K562 (cell line): ENCODE data around the gene KCNMB2. TPM values are rescaled to one million over a fixed set of nuclear protein-coding genes. Genes with fewer than 3 reads are reported as not detected.

Experiments used
- ATAC-seq: fragments of 200-7000 bp; cut with Tn5 transposase; 3 replicates; pipeline ENCODE4 v1.9.1; 2020; ENCODE audit warnings: moderate library complexity
- BruUV-seq: library from RNA; stranded (reverse); fragments of 400-500 nt; replicated peaks from 2 replicates; lab custom pipeline; 2021; lab: Mats Ljungman, UMichigan
- CTCF ChIA-PET: fragments of 300-600 bp; formaldehyde crosslinking; extraction: SDS; loops from one replicate; lab custom pipeline; 2021; ENCODE audit warnings: low intra/inter-chr PET ratio; lab: Yijun Ruan, JAX
- POLR2A ChIA-PET: fragments of 300-600, 350-650 bp; sonication (Branson Sonifier 250); formaldehyde crosslinking; extraction: SDS; loops from one replicate; lab custom pipeline; 2021; ENCODE audit warnings: antibody characterized with exemption, inconsistent platforms; lab: Yijun Ruan, JAX
- DNase-seq, 4 experiments: peaks; one replicate each; pipeline versions ENCODE4 v3.0.0 to v3.0.0-alpha.2; 2011 to 2018; ENCODE audit warnings: low spot score in 3 of 4, mixed read lengths in 3 of 4; ENCODE audit errors: extremely low read depth in 1 of 4
- FAIRE-seq: peaks from 2 replicates; lab custom pipeline; 2011; peaks lifted over from hg19 to GRCh38; lab: Jason Lieb, UNC
- H2AFZ ChIP-seq: 2 replicates; pipeline ENCODE4 v1.6.0; 2011; ENCODE audit warnings: low read depth, low read length, control low read depth, inconsistent platforms
- H3K27ac ChIP-seq: fragments of 200-600 bp; 3 replicates; pipeline ENCODE4 v1.8.0; 2011; ENCODE audit warnings: low read depth, mild to moderate bottlenecking, control low read depth, inconsistent platforms, low read length, moderate library complexity, mixed read lengths; ENCODE audit errors: extremely low read depth
- H3K27me3 ChIP-seq, 2 experiments: fragments of 300-600 bp in 1 of 2; 2 replicates in 1 of 2; 3 replicates in 1 of 2; pipeline versions ENCODE4 v1.6.0 to v1.8.0; 2011; ENCODE audit warnings: inconsistent platforms in 2 of 2, low read length in 2 of 2, mild to moderate bottlenecking in 1 of 2, mixed read lengths in 1 of 2, moderate library complexity in 1 of 2; ENCODE audit not compliant: control insufficient read depth in 2 of 2, insufficient read depth in 2 of 2
- H3K36me3 ChIP-seq: fragments of 300-600 bp; 3 replicates; pipeline ENCODE4 v1.8.0; 2011; ENCODE audit warnings: mild to moderate bottlenecking, low read length, inconsistent platforms; ENCODE audit not compliant: control insufficient read depth, insufficient read depth
- H3K4me1 ChIP-seq, 2 experiments: fragments of 200-600 bp in 1 of 2; replicated peaks in 1 of 2; 2 replicates in 1 of 2; 3 replicates in 1 of 2; pipeline versions ENCODE4 v1.5.1 to v1.8.0; 2011; ENCODE audit warnings: inconsistent platforms in 2 of 2, low read length in 2 of 2, mild to moderate bottlenecking in 1 of 2, mixed read lengths in 1 of 2, moderate library complexity in 1 of 2; ENCODE audit not compliant: control insufficient read depth in 2 of 2, insufficient read depth in 2 of 2
- H3K4me2 ChIP-seq: 2 replicates; pipeline ENCODE4 v1.6.1; 2011; ENCODE audit warnings: low read length, control low read depth, inconsistent platforms, mixed read lengths; ENCODE audit not compliant: insufficient read depth
- H3K4me3 ChIP-seq: fragments of 200-600 bp; sonication (generic), shearing (Covaris generic); 2 replicates; pipeline ENCODE4 v1.5.1; 2016; ENCODE audit warnings: control low read depth, inconsistent platforms
- H3K79me2 ChIP-seq: fragments of 200-600 bp; 3 replicates; pipeline ENCODE4 v1.8.0; 2011; ENCODE audit warnings: low read length, inconsistent platforms; ENCODE audit not compliant: control insufficient read depth, insufficient read depth
- H3K9ac ChIP-seq, 2 experiments: 2 replicates each; pipeline versions ENCODE4 v1.6.0 to v1.6.1; 2011; ENCODE audit warnings: low read depth in 2 of 2, low read length in 2 of 2, control low read depth in 1 of 2, inconsistent platforms in 1 of 2, mild to moderate bottlenecking in 1 of 2, mixed read lengths in 1 of 2; ENCODE audit not compliant: insufficient read depth in 1 of 2
- H3K9me1 ChIP-seq: one replicate; pipeline ENCODE4 v1.6.0; 2011; ENCODE audit warnings: inconsistent platforms, mild to moderate bottlenecking, low read length, moderate library complexity; ENCODE audit not compliant: control insufficient read depth, insufficient read depth
- H3K9me3 ChIP-seq: replicated peaks from 2 replicates; pipeline ENCODE4 v1.5.1; 2011; ENCODE audit warnings: low read depth, low read length, inconsistent platforms; ENCODE audit not compliant: control insufficient read depth, insufficient read depth
- H4K20me1 ChIP-seq: replicated peaks from 2 replicates; pipeline ENCODE4 v1.6.1; 2011; ENCODE audit warnings: low read length, inconsistent platforms, mixed read lengths; ENCODE audit not compliant: control insufficient read depth, insufficient read depth
- HDGF ChIP-seq: fragments of 450-650 bp; IDR thresholded peaks from 2 replicates; pipeline ENCODE4 v1.6.1; 2016
- MLX ChIP-seq, 2 experiments: fragments of 450-650 bp in 1 of 2; sonication (generic) in 1 of 2; formaldehyde crosslinking; conservative IDR thresholded peaks; 2 replicates each; pipeline versions ENCODE4 v1.4.0 to v1.8.1; 2020 to 2022; ENCODE audit warnings: mild to moderate bottlenecking in 1 of 2, missing genetic modification reagents in 1 of 2
- MTA3 ChIP-seq: fragments of 450-650 bp; formaldehyde crosslinking; IDR thresholded peaks from 2 replicates; pipeline ENCODE4 v1.6.1; 2017; ENCODE audit warnings: mild to moderate bottlenecking, borderline replicate concordance
- SNRNP70 ChIP-seq: fragments of 200-400 bp; formaldehyde crosslinking; optimal IDR thresholded peaks from 2 replicates; pipeline ENCODE3; 2017; ENCODE audit warnings: low read depth, low read length
- SREBF1 ChIP-seq: fragments of 150-350 bp; IDR thresholded peaks from 2 replicates; pipeline ENCODE4 v1.6.1; 2014; ENCODE audit warnings: antibody characterized with exemption, low read depth, low read length, borderline replicate concordance
- UBTF ChIP-seq, 2 experiments: IDR thresholded peaks; 2 replicates each; pipeline ENCODE4 v1.6.1; 2012; ENCODE audit warnings: improper control_type of control experiment in 2 of 2, low read depth in 2 of 2, low read length in 2 of 2, borderline replicate concordance in 1 of 2
- ZFP30 ChIP-seq: fragments of 250-450 bp; sonication (Bioruptor Pico); IDR thresholded peaks from 2 replicates; pipeline ENCODE4 v1.8.0; 2022; ENCODE audit warnings: moderate library complexity, mild to moderate bottlenecking, inconsistent platforms, borderline replicate concordance
- ZNF318 ChIP-seq, 2 experiments: fragments of 450-650 bp; IDR thresholded peaks; 2 replicates each; pipeline ENCODE4 v1.6.1; 2016; ENCODE audit warnings: mild to moderate bottlenecking in 2 of 2, borderline replicate concordance in 1 of 2, low read depth in 1 of 2, moderate library complexity in 1 of 2
- ZNF668 ChIP-seq: fragments of 250-450 bp; sonication (Bioruptor Pico); IDR thresholded peaks from 2 replicates; pipeline ENCODE4 v1.8.0; 2022; ENCODE audit warnings: mild to moderate bottlenecking, inconsistent platforms
- WGBS: fragments of 100-300 bp; shearing (Covaris generic); methylation state at CpG from one replicate; pipeline ENCODE4 v1.1.6; 2016; ENCODE audit warnings: low coverage, mixed read lengths; ENCODE audit not compliant: insufficient coverage; ENCODE audit errors: missing lambda C conversion rate; 5-methylcytosine and 5-hydroxymethylcytosine counted together
- in situ Hi-C: fragments of 300-500 bp; cut with MboI; formaldehyde crosslinking; loops from 4 replicates; pipeline ENCODE4 v1.15.0; 2018; ENCODE audit warnings: inconsistent platforms, mixed read lengths
- intact Hi-C: fragments of 100-400 bp; cut with micrococcal nuclease; formaldehyde crosslinking; loops from 2 replicates; pipeline ENCODE4 v1.14.2; 2022
- polyA plus RNA-seq, 8 experiments: library from polyadenylated mRNA; depleted of rRNA in 4 of 8; stranded (reverse) in 5 of 8; unstranded in 3 of 8; fragments of >200 nt; fragmentation: Nextera tagmentation in 2 of 8; fragmentation: Illumina TruSeq in 1 of 8; extraction: Ambion mirVana in 2 of 8; extraction: Trizol in 1 of 8; gene quantifications; 2 replicates each; pipeline versions ENCODE4 v1.2.1 to v1.2.3, GENCODE V29; 2011 to 2014; ENCODE audit warnings: inconsistent platforms in 1 of 8, missing spikeins in 1 of 8
- total RNA-seq, 7 experiments: library from RNA; depleted of rRNA in 6 of 7; stranded (reverse); fragments of >200 nt in 6 of 7; fragmentation: Illumina TruSeq in 2 of 7; extraction: Trizol in 2 of 7; gene quantifications; 2 replicates each; pipeline versions ENCODE4 v1.2.1 to v1.2.3, GENCODE V29; 2011 to 2021; ENCODE audit warnings: low replicate concordance in 1 of 7

The KCNMB2 gene
- total and polyA plus RNA-seq, 9 of the 15 experiments (the other 6 are each of a cell fraction or from before 2014, with no cell fraction given): 0.04 to 0.15 TPM; not detected in 7

GRCh38 chr3:178826435-178827123 is 290.3 kb downstream of the KCNMB2 start:
- no peaks in the 10 kb centered on the region for H3K4me1 ChIP-seq
- no peak overlapping the region for H3K9ac ChIP-seq
- no peaks in the 10 kb centered on the region for H3K79me2 ChIP-seq
- no peak overlapping the region for H3K4me3 ChIP-seq
- DNase-seq (no peak), ATAC-seq (no peak), FAIRE-seq (no peak)
- intact Hi-C loops: no loop called here
- CTCF ChIA-PET: no interaction called here
- no peak overlapping the region for H3K4me2 ChIP-seq
- no peaks in the 10 kb centered on the region for H3K36me3 ChIP-seq
- H3K27me3 ChIP-seq: no peaks in the 10 kb centered on the region
- BruUV-seq: no TSS peak
- 19% methylated on average over 4 of the region's 4 CpGs for WGBS
- in situ Hi-C loops: no loop called here
- no peaks in the 10 kb centered on the region for H3K9me3 ChIP-seq
- H3K9me1 ChIP-seq: no peaks in the 10 kb centered on the region
- H3K27ac ChIP-seq: no peak overlapping the region
- POLR2A ChIA-PET: no interaction called here
- no peak overlapping the region for H2AFZ ChIP-seq
- no peaks in the 10 kb centered on the region for H4K20me1 ChIP-seq
- TF ChIP-seq HDGF (no peak), UBTF (IDR thresholded peaks at IDR 0.05; ENCODE audit: borderline replicate concordance in 1 of 2, low read depth in 2 of 2, low read length in 2 of 2) (no peak), ZFP30 (CRISPR knock-in tag) (no peak), ZNF668 (CRISPR knock-in tag) (no peak), ZNF318 (IDR thresholded peaks at IDR 0.05; ENCODE audit: borderline replicate concordance in 1 of 2, low read depth in 1 of 2) (no peak), SREBF1 (no peak), MTA3 (no peak), MLX (CRISPR knock-in tag; conservative IDR thresholded peaks at IDR 0.05) (no peak), SNRNP70 (no peak)
